Mucosa of descending colon (tissue), 3 donors: Measurements from ENCODE around the gene SRCAP. TPM values are rescaled to one million over a fixed set of nuclear protein-coding genes. Genes with fewer than 3 reads are reported as not detected.

Experiments
- ATAC-seq: fragments of 200-7000 bp; cut with Tn5 transposase; one replicate; pipeline ENCODE4 v1.9.1; 2020; ENCODE audit warnings: mild to moderate bottlenecking, moderate library complexity
- DNase-seq, 3 donors: peaks; one replicate each; pipeline ENCODE4 v3.0.0-alpha.2; 2020
- H3K36me3 ChIP-seq: fragments of 200-600 bp; one replicate; pipeline ENCODE4 v1.8.0; 2021; ENCODE audit warnings: low read depth, mild to moderate bottlenecking
- H3K4me1 ChIP-seq: fragments of 200-600 bp; one replicate; pipeline ENCODE4 v1.8.0; 2021; ENCODE audit warnings: low read depth, mild to moderate bottlenecking
- H3K4me3 ChIP-seq: fragments of 200-600 bp; one replicate; pipeline ENCODE4 v1.8.0; 2021; ENCODE audit warnings: mild to moderate bottlenecking
- H3K9me3 ChIP-seq: fragments of 200-600 bp; one replicate; pipeline ENCODE4 v1.8.0; 2021; ENCODE audit warnings: mild to moderate bottlenecking
- CTCF ChIP-seq: fragments of 200-600 bp; IDR thresholded peaks from one replicate; pipeline ENCODE4 v1.8.0; 2022; ENCODE audit warnings: antibody characterized with exemption, mild to moderate bottlenecking
- intact Hi-C, 2 donors: fragments of 100-400 bp; cut with DNase I in 1 of 2; cut with micrococcal nuclease in 1 of 2; formaldehyde crosslinking; loops; one replicate each; pipeline versions ENCODE4 v1.11.0 to v1.11.1; 2022; cut with DNase I, micrococcal nuclease
- total RNA-seq, 3 donors: library from RNA; stranded (reverse); fragmentation: NEBNext Ultra II Directional in 2 of 3; extraction: Animal tissue kit (Norgen Biotek cat#: 25700) in 2 of 3; gene quantifications; one replicate each; pipeline versions ENCODE4 v1.2.1 to v1.2.4, GENCODE V29; 2021 to 2023
- donor health status: DM: no; HTN: no; CAD: no; lungs with moderate emphysema.
- donor health status: DM: no; HTN: no; CAD: no.
- donor health status: DM: no; HTN: yes; CAD: no.

SRCAP gene
- total RNA-seq, 3 donors from 2014 or later: 64.8 to 88.9 (median 65.4) TPM

- intact Hi-C loops: no loop called here
- Histone ChIP-seq H3K4me1 (peaks cover 35% of the 10 kb centered on the region), H3K36me3 (peaks cover 8% of the 10 kb centered on the region), H3K9me3 (no peaks in the 10 kb centered on the region), H3K4me3 (peak within 1 kb of the TSS; percentile 84)
- TF ChIP-seq CTCF: peak; percentile 78
- DNase-seq (peak; percentile 100), ATAC-seq (peak; percentile 83)
Measured at GRCh38 chr16:30657866-30658730, 40.9 kb upstream of the SRCAP start, which contains the start of gene FBRS. FBRS (plus strand) TSS chr16:30658431; CDS start chr16:30659519, 1,088 bp downstream.

- peaks cover 35% of the 10 kb centered on the region for H3K4me1 ChIP-seq
- intact Hi-C loops: no loop called here
- peak in 2 of 3 donors; percentile 86 to 88 for DNase-seq
- H3K9me3 ChIP-seq: no peaks in the 10 kb centered on the region
- H3K4me3 ChIP-seq: peak overlapping the region; percentile 84
- peak; percentile 42 for ATAC-seq
- H3K36me3 ChIP-seq: peaks cover 8% of the 10 kb centered on the region
- TF ChIP-seq CTCF: no peak
Measured at GRCh38 chr16:30658731-30659506, 40.1 kb upstream of the SRCAP start.

GRCh38 chr16:30659507-30660423 lies 39.2 kb upstream of the SRCAP start:
- intact Hi-C loops: no loop called here
- peaks cover 35% of the 10 kb centered on the region for H3K4me1 ChIP-seq
- peak; percentile 49 to 80 (median 73) for DNase-seq

GRCh38 chr16:30660424-30661261 lies 38.3 kb upstream of the SRCAP start:
- DNase-seq (peak; percentile 82 to 88 (median 82)), ATAC-seq (peak; percentile 17)
- Histone ChIP-seq H3K9me3 (no peaks in the 10 kb centered on the region), H3K36me3 (peaks cover 4% of the 10 kb centered on the region), H3K4me3 (no peak overlapping the region), H3K4me1 (peaks cover 35% of the 10 kb centered on the region)
- intact Hi-C loops: no loop called here
- no peak for TF ChIP-seq CTCF

More at GRCh38 chr16:30659507-30660423, 39.2 kb upstream of the SRCAP start:
- no peak for ATAC-seq
- no peak for TF ChIP-seq CTCF
- H3K9me3 ChIP-seq: no peaks in the 10 kb centered on the region
- H3K4me3 ChIP-seq: peak overlapping the region; percentile 84
- H3K36me3 ChIP-seq: peaks cover 8% of the 10 kb centered on the region
